KOPT-K1 (cell line): ENCODE data around the gene KLHL30.

ENCODE experiments used
- H3K27ac ChIP-seq: fragments of 200-600 bp; sonication (generic); 2 replicates; pipeline ENCODE4 v1.5.1; 2016; ENCODE audit warnings: antibody characterized with exemption, mild to moderate bottlenecking, low read depth, low read length; ENCODE audit not compliant: poor library complexity, severe bottlenecking
- H3K36me3 ChIP-seq: fragments of 200-600 bp; sonication (generic); 2 replicates; pipeline ENCODE4 v1.5.1; 2017; ENCODE audit warnings: antibody characterized with exemption, mild to moderate bottlenecking, low read length, moderate library complexity; ENCODE audit not compliant: insufficient read depth
- H3K9me3 ChIP-seq: fragments of 200-600 bp; sonication (generic); 2 replicates; pipeline ENCODE4 v1.5.1; 2017; ENCODE audit warnings: antibody characterized with exemption, low read length, mild to moderate bottlenecking; ENCODE audit not compliant: insufficient read depth, poor library complexity, severe bottlenecking

KLHL30 gene, protein sequence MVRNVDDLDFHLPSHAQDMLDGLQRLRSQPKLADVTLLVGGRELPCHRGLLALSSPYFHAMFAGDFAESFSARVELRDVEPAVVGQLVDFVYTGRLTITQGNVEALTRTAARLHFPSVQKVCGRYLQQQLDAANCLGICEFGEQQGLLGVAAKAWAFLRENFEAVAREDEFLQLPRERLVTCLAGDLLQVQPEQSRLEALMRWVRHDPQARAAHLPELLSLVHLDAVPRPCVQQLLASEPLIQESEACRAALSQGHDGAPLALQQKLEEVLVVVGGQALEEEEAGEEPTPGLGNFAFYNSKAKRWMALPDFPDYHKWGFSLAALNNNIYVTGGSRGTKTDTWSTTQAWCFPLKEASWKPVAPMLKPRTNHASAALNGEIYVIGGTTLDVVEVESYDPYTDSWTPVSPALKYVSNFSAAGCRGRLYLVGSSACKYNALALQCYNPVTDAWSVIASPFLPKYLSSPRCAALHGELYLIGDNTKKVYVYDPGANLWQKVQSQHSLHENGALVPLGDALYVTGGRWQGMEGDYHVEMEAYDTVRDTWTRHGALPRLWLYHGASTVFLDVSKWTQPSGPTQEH

DNA sequence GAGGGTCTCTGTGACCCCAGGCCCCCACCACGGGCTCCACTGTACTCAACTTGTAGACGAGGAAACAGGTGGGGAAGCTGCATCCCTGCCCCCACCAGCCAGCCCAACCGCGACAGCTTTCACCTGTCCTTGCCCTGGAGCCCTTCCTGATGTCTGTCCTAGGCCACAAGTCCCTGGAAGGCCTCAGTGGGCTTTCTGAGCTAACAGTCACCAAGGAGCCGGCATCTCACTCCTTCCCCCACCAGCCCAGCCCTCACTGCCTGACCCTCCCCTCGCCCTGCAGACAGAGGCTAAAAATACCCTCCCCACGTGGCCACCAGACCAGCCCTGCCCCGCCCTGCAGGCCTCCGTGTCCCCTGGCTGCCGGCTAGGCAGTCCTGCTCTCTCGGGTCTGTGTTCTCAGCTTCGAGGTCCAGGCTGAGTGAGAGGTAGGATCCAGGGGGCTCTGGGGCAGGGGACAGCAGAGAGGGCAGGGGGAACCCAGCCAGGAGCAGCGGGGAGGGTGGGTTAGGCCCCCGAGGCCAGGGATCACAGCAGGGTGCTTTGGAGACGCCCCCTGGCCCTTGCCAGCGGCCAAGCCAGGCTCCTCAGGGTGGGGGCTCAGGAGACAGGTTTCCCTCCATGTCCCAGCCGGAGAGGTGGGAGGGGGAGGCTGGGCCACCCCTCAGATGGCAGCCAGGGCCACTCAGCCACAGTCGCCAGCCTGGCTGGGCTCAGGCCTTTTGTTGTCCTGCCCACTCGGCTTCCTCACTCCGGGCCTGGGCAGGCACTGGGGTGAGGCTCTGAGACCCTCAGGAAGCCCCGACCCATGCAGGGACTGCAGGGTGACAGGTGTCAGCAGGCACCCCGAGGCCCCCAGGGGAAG, at the start of gene KLHL30:
Gene KLHL30, plus strand, starts transcription at position 338 of the 865 bp plus-strand sequence. CDS start 2,087 bp downstream, outside the sequence.
- H3K9me3 ChIP-seq: no peaks in the 10 kb centered on the region
- H3K36me3 ChIP-seq: no peaks in the 10 kb centered on the region
- no peak within 1 kb of the TSS for H3K27ac ChIP-seq

DNA sequence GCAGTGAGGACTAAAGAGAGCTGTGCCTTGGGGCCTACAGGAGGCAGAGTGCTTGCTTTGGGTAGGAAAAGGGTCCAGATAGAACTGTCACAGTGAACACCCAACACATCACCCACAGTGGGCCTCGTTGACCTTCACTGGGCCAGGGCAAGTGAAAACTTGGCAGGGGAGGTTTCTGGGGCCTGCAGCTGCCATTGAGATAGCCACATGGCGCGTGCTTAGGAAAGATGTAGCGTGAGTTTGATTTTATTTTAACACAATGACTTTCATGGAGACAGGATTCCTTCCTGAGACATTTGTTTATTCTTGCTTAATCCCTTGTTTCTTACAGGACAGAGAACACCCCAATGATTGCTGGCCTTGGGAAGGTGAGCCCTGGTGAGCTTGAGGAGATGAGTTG, 47.6 kb upstream of the KLHL30 start:
- H3K9me3 ChIP-seq: no peaks in the 10 kb centered on the region
- H3K36me3 ChIP-seq: peaks cover 72% of the 10 kb centered on the region
- no peak overlapping the region for H3K27ac ChIP-seq

DNA sequence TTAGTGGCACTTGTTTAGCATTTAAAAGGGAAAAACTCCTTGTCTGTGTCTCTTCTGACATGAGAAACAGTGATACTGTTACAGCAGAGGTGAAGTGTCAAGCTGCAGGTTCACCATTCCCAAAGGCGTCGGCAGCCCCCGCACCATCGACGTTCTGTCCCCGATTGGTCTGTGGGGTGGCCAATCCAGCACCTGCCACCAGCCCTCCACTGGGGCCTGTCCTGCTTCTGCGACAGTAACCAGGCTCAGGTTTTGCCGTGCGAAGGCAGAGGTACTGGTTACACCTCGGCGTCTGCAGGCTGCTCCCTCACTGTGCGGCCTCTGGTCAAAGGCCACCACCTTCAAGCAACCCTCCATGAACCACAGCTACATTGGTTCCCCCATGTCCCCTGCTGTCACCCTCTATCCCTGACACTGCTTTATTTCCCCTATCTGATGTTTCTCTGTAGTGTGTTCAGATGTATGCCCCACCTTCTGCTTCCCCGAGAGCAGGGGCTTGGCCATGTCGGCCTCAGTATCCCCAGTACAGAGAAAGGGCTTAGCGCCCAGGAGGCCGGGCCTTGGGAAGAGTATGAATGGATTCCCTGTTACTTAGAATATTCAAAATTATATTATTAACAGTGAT, 46.9 kb upstream of the KLHL30 start:
- Histone ChIP-seq H3K9me3 (no peaks in the 10 kb centered on the region), H3K27ac (no peak overlapping the region), H3K36me3 (peaks cover 72% of the 10 kb centered on the region)

DNA sequence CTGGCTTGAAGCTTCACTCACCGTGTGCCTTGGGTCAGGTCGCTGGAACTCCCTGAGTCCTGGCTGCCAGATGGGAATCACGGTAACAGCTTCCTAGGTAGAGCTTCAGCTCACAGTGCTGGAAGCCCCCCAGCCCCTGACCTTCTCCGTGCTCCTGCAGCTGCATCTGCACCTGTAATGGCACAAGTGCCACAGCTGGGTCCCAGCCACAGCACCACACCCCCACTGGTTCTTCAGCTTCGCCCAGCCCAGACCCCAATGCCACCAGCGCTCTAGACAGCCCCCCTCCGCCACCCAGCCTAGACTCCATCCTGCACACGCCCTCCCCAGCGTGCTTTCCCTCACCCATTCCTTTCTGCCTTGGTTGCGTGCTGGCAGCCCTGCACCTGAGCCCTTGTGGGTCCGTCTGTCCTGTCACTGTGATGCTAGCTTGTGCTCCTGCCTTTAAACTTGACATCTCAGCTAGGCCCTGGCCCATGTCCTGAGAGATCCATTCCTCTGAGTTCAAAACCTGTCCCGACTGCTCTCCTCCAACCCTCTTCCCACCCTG, 45.9 kb upstream of the KLHL30 start:
- Histone ChIP-seq H3K27ac (no peak overlapping the region), H3K36me3 (peaks cover 67% of the 10 kb centered on the region; the same call in 1 of the 2 replicates), H3K9me3 (no peaks in the 10 kb centered on the region)

DNA sequence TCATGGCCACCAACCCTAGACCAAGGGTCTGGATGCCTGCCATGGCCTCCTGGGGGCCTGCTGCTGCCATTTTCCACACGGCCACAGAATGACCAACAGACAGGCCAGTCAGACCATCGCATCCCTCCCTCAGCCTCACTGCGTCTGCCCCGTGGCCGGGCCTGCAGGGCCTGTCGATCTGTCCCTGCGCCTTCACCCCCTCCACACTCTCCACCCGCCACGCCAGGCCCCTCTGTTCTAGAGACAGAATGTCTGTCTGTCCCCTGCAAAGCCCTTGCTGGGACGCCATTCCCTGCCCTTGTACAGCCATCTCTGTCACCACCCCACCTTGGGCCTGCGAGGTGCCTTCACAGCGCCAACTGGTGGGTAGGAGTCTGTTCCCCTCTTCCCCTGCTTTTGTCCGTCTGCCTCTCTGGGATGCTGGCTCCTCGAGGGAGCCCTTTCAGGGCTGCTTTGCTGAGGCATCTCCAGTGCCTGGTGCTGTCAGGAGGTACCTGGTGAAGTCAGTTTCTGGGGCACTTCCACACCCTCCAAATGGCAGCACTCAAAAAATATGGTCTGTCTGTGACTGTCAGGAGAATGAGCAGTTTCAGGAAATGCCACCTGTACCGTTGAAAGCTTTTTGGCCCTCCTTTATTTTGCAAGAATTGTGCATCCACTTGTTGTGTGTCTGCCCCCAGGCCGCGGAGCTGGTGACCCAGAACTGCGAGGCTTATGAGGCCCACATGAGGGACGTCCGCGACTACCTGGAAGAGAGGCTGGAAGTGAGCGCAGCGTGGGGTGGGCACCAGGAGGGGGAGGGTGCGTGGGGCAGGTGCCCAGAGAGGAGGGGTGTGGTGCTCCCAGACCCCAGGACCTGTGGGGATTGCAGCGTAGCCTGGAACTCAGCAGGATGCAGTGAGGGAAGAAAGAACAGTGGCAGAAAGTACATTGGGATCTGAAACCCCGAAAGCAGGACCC, 45.0 kb upstream of the KLHL30 start:
- Histone ChIP-seq H3K27ac (no peak overlapping the region), H3K36me3 (peaks cover 58% of the 10 kb centered on the region; the same call in 1 of the 2 replicates), H3K9me3 (no peaks in the 10 kb centered on the region)

DNA sequence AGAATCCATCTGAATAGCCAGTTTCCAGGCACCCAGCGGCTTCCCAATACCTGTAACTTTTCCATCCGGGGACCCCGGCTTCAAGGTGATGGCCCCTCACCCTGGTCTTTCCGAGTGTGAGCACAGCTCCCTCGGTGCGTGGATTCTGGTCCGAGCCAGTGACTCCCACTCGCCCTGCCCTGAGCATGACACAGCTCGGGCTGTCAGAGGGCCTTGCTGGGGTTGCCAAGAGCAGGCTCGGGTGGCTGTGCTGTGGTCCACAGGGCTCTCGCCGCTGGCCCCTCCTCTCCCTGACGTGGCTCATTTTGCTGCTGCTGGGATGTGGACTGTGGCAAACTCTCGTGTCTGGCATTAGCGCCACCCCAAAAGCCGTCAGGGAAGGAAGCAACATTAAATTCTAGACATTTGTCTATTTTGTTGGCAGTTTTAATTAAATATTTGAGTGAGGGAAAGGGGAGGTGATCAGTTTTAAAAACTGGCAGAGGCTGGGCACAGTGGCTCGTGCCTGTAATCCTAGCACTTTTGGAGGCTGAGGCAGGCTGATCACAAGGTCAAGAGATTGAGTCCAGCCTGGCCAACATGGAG, 43.9 kb upstream of the KLHL30 start:
- H3K36me3 ChIP-seq: peaks cover 54% of the 10 kb centered on the region; the same call in 1 of the 2 replicates
- H3K27ac ChIP-seq: no peak overlapping the region
- no peaks in the 10 kb centered on the region for H3K9me3 ChIP-seq

DNA sequence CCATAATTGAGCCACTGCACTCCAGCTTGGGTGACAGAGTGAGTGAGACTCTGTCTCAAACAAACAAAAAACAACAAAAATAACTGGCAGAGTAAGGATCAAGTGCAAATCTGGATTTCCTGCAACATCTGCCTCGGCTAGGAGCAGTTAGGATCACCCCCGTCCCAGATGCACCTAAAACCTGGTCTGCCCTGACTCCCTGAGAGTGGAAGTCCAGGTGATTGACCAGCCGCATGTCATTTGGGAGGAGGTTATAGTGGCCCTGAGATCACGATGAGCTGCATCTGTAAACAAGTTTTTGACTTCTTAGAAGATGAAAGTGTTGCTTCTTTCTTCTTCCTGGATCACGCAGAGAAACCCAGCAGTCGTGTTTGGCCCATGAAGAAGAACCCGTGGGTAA, 43.3 kb upstream of the KLHL30 start:
- Histone ChIP-seq H3K9me3 (no peaks in the 10 kb centered on the region), H3K27ac (no peak overlapping the region), H3K36me3 (peaks cover 54% of the 10 kb centered on the region; the same call in 1 of the 2 replicates)

DNA sequence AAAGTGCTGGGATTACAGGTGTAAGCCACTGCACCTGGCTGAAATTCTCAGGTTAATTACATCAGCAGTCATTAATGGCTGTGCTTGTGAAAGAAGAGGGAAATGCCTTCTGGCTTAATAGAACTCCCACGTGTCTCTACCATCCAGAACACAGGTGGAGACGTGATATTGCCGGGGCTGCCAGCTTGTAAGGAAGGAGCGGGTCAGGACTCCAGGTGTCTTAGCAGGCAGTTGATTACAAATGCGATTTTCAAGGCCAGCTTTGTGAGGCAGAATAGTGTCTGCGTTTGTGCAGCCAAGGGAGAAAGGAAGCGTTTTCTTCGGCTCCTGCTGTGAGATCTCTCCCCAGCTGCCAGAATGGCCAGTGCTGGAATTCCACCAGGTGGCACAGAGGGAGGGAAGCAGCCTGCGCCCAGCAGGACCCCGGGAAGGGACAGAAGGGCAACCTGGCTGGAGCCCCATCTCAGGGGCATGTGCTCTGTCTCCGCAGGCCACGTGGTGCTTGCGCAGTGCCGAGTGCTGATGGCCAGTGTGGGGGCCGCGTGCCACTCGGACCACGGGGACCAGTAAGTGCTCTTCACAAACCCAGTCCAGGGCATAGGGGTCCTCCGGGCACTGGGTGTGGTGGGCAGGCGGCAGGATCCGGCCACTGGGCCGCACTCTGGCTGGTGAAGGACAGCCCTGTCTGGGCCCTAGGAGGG, 42.0 kb upstream of the KLHL30 start:
- Histone ChIP-seq H3K9me3 (no peaks in the 10 kb centered on the region), H3K36me3 (peaks cover 44% of the 10 kb centered on the region; the same call in 1 of the 2 replicates), H3K27ac (no peak overlapping the region)

DNA sequence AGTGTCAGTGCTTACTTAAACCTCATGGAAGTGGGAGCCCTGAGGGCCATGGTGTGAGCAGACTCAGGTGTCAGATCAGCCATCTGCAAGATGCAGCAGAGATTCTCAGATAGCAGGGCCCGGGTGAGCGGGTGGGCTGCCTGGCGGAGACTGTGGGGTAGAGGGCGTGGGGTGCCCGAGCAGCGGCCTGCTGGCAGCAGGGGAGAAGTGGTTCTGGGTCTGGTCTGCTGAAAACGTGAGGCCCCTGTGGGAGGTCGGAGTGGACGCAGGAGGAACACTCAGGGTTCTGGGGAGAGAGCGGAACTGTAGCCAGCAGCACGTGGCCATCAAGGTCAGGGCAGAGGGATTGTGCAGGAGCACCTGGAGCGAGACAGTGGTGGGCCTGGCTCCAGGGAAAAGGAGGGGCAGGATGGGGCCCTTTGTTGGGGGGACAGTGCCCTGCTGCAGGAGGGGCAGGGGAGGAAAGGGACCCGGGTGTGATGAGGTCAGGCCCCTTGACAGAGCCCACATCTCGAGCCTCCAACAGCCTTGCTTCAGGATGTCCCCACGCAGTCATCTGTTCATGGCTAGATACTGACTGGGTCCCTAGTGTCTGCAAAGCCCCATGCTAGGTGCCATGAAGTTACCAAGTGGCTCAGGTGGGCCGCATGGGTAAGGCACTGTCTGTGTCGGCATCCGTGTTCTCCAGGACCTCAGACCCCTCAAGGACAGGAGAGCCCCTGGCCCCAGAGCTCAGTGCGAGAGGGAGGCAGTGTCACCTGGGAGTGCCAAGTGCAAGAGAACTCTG, 41.1 kb upstream of the KLHL30 start:
- peaks cover 35% of the 10 kb centered on the region; the same call in 1 of the 2 replicates for H3K36me3 ChIP-seq
- H3K9me3 ChIP-seq: no peaks in the 10 kb centered on the region
- H3K27ac ChIP-seq: no peak overlapping the region

DNA sequence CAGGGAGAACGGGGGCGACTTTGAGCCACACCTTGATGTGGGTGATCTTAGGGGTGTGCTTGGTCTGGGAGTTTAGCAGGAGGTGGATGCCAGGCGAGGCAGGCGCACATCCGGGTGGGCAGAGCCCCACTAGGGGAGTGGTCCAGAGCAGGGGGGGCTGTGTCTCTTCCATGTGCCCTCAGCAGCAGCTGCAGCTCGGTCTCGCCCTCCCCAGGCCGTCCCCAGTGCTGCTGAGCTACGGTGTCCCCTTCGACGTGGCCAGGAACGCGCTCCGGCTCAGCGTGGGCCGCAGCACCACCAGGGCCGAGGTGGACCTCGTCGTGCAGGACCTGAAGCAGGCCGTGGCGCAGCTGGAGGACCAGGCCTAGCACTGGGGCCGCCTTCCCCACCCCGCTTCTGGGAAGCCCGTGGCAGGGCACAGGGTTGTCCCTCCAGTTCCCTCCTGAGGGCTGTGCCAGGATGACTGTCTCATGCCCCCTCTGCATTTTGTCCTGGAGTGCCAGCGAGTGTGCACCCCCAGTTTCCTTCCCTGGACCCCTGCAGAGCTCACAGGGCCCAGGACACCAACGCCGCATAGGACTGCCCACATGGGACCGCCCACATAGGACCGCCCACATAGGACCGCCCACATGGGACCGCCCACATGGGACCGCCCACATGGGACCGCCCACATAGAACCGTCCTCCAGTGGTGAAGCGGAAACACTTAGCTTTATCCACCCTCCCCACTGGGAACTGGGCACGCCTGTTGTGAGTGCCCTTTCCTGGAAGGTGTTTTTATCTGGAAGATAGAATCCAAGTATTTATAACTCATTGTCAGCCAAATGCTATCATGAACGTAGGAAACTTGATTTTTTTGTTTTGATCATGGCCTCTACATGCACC, 40.2 kb upstream of the KLHL30 start:
- H3K27ac ChIP-seq: no peak overlapping the region
- no peaks in the 10 kb centered on the region for H3K9me3 ChIP-seq
- peaks cover 29% of the 10 kb centered on the region; the same call in 1 of the 2 replicates for H3K36me3 ChIP-seq

DNA sequence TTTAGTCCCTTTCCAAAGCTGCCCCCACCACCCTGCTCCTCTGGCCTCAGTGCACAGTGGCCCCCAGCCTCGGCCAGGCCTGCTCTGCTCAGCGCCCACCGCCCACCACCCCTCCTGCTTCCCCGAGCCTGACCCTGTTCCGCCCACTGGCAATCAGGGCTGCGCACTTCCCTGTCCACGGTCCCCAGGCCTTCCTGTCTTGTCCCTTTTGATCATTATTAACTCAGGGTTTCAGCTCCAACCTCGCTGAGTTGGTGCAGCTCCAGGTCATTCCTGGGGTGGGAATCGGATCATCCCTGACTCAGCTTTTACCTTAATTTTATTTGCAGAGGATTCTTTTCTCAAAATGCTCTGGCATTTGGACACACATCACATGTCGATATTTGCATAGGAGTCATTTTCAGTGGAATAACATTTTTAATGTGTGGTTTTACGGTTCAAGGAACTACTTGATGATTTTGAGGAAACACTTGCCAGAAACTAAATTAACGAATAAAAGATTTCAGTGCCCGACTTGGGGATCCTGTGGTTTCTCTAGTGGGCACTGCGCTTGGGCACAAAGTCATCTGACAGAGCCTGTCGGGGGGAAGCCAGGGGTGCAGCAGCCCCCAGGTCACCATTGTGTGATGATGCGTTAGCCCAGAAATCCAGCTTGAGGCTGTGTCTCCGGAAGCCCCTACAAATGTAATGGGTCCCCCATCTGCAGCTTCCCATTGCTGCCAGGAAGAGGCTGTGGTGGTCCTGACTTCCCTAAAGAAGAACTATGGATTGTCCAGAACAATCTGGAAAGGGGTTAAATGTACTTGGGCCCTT, 39.4 kb upstream of the KLHL30 start:
- Histone ChIP-seq H3K27ac (no peak overlapping the region), H3K9me3 (no peaks in the 10 kb centered on the region), H3K36me3 (peaks cover 24% of the 10 kb centered on the region; the same call in 1 of the 2 replicates)
